ENCODE data around the gene COL13A1. TPM values are rescaled to one million over a fixed set of nuclear protein-coding genes. Genes with fewer than 3 reads are reported as not detected.

Gene COL13A1
- total RNA-seq, 4 donors from 2014 or later = 0.42 to 3.4 (median 1.5) TPM

GRCh38 chr10:69891057-69891617, 89.4 kb downstream of the COL13A1 start:
- Histone ChIP-seq H3K4me1 (peaks cover 9% of the 10 kb centered on the region), H3K9me3 (no peaks in the 10 kb centered on the region), H3K27me3 (no peaks in the 10 kb centered on the region), H3K36me3 (no peaks in the 10 kb centered on the region), H3K27ac (no peak overlapping the region), H3K4me3 (no peak overlapping the region)
- no peak for DNase-seq (ENCODE audit: low spot score in 2 of 2)
- 88% methylated on average over 9 of the region's 9 CpGs for WGBS
- TF ChIP-seq EP300 (IDR thresholded peaks at IDR 0.05) (no peak), POLR2AphosphoS5 (IDR thresholded peaks at IDR 0.05) (no peak), CTCF (IDR thresholded peaks at IDR 0.05) (no peak), POLR2A (IDR thresholded peaks at IDR 0.05) (no peak)

GRCh38 chr10:69892406-69892805, 90.7 kb downstream of the COL13A1 start:
- Histone ChIP-seq H3K36me3 (no peaks in the 10 kb centered on the region), H3K9me3 (no peaks in the 10 kb centered on the region), H3K4me3 (no peak overlapping the region), H3K27me3 (no peaks in the 10 kb centered on the region), H3K4me1 (peaks cover 17% of the 10 kb centered on the region), H3K27ac (no peak overlapping the region)
- DNase-seq (ENCODE audit: low spot score in 2 of 2) = no peak
- 72% methylated on average over 7 of the region's 7 CpGs for WGBS
- TF ChIP-seq EP300 (IDR thresholded peaks at IDR 0.05) (no peak), CTCF (IDR thresholded peaks at IDR 0.05) (no peak), POLR2A (IDR thresholded peaks at IDR 0.05) (no peak), POLR2AphosphoS5 (IDR thresholded peaks at IDR 0.05) (no peak)

- no peak for TF ChIP-seq CTCF (IDR thresholded peaks at IDR 0.05)
- TF ChIP-seq POLR2AphosphoS5 (IDR thresholded peaks at IDR 0.05) = no peak
- TF ChIP-seq POLR2A (IDR thresholded peaks at IDR 0.05) = no peak
- TF ChIP-seq EP300 (IDR thresholded peaks at IDR 0.05) = no peak
- Histone ChIP-seq H3K27ac (no peak overlapping the region), H3K36me3 (no peaks in the 10 kb centered on the region), H3K4me1 (peaks cover 17% of the 10 kb centered on the region), H3K9me3 (no peaks in the 10 kb centered on the region), H3K4me3 (no peak overlapping the region), H3K27me3 (no peaks in the 10 kb centered on the region)
- 72% methylated on average over 4 of the region's 10 CpGs for WGBS
- DNase-seq (ENCODE audit: low spot score in 2 of 2) = no peak
Observed at GRCh38 chr10:69892816-69893215, 91.1 kb downstream of the COL13A1 start.

GRCh38 chr10:69893271-69893900, 91.7 kb downstream of the COL13A1 start:
- no peaks in the 10 kb centered on the region for H3K9me3 ChIP-seq
- peaks cover 17% of the 10 kb centered on the region for H3K4me1 ChIP-seq
- no peak for DNase-seq (ENCODE audit: low spot score in 2 of 2)
- H3K36me3 ChIP-seq = no peaks in the 10 kb centered on the region
- H3K4me3 ChIP-seq = no peak overlapping the region
- TF ChIP-seq POLR2A (IDR thresholded peaks at IDR 0.05) = no peak
- no peak for TF ChIP-seq EP300 (IDR thresholded peaks at IDR 0.05)
- 74% methylated on average over 3 of the region's 6 CpGs for WGBS
- no peaks in the 10 kb centered on the region for H3K27me3 ChIP-seq
- no peak overlapping the region for H3K27ac ChIP-seq

GRCh38 chr10:69894156-69894555, 92.5 kb downstream of the COL13A1 start:
- Histone ChIP-seq H3K27ac (no peak overlapping the region), H3K27me3 (no peaks in the 10 kb centered on the region), H3K36me3 (no peaks in the 10 kb centered on the region), H3K9me3 (no peaks in the 10 kb centered on the region), H3K4me3 (no peak overlapping the region), H3K4me1 (peaks cover 17% of the 10 kb centered on the region)
- DNase-seq (ENCODE audit: low spot score in 2 of 2) = no peak
- no peak for TF ChIP-seq EP300 (IDR thresholded peaks at IDR 0.05)
- no peak for TF ChIP-seq CTCF (IDR thresholded peaks at IDR 0.05)
- no peak for TF ChIP-seq POLR2A (IDR thresholded peaks at IDR 0.05)
- TF ChIP-seq POLR2AphosphoS5 (IDR thresholded peaks at IDR 0.05) = no peak
- no CpG with 5 or more reads among the region's 1 CpG for WGBS

All from suprapubic skin (tissue), 4 donors.